Common myeloid progenitor, CD34-positive (primary cell): ENCODE measurements around the gene DARS2. TPM values are rescaled to one million over a fixed set of nuclear protein-coding genes. Genes with fewer than 3 reads are reported as not detected.

ENCODE experiments used
- CTCF ChIA-PET: fragments of 350-600 bp; sonication (Branson Sonifier 250); formaldehyde crosslinking; loops from one replicate; lab custom pipeline; 2021; ENCODE audit warnings: antibody characterized with exemption; lab: Charles Lee
- POLR2A ChIA-PET: fragments of 350-600 bp; sonication (Branson Sonifier 250); formaldehyde crosslinking; loops from one replicate; lab custom pipeline; 2021; ENCODE audit warnings: antibody characterized with exemption; lab: Charles Lee
- DNase-seq, 3 donors: peaks; one replicate each; pipeline versions ENCODE4 v3.0.0 to v3.0.0-alpha.2; 2013
- H3K27ac ChIP-seq, 2 experiments: 1 replicate in 1 of 2; 2 replicates in 1 of 2; pipeline ENCODE4 v1.7.0; 2013; ENCODE audit warnings: inconsistent platforms in 2 of 2, low read length in 2 of 2, mild to moderate bottlenecking in 2 of 2, low read depth in 1 of 2, moderate library complexity in 1 of 2; ENCODE audit not compliant: severe bottlenecking in 2 of 2, insufficient read depth in 1 of 2, poor library complexity in 1 of 2
- H3K27me3 ChIP-seq, 5 experiments: replicated peaks in 2 of 5; 1 replicate in 3 of 5; 2 replicates in 2 of 5; pipeline versions ENCODE4 v1.6.1 to v1.7.0; 2013; ENCODE audit warnings: low read length in 4 of 5, mild to moderate bottlenecking in 2 of 5, moderate library complexity in 2 of 5, inconsistent platforms in 1 of 5; ENCODE audit not compliant: insufficient read depth in 5 of 5, control insufficient read depth in 4 of 5
- H3K36me3 ChIP-seq, 4 experiments: 1 replicate in 2 of 4; 2 replicates in 2 of 4; pipeline versions ENCODE4 v1.6.1 to v1.7.0; 2013; ENCODE audit warnings: low read length in 3 of 4, control low read depth in 1 of 4, mild to moderate bottlenecking in 1 of 4; ENCODE audit not compliant: control insufficient read depth in 4 of 4, insufficient read depth in 4 of 4
- H3K4me1 ChIP-seq, 4 experiments: 1 replicate in 3 of 4; 2 replicates in 1 of 4; pipeline versions ENCODE4 v1.6.1 to v1.7.1; 2013; ENCODE audit warnings: low read length in 3 of 4, mild to moderate bottlenecking in 3 of 4, control low read depth in 1 of 4, inconsistent platforms in 1 of 4, moderate library complexity in 1 of 4; ENCODE audit not compliant: control insufficient read depth in 4 of 4, insufficient read depth in 4 of 4; ENCODE audit errors: control extremely low read depth in 1 of 4
- H3K4me3 ChIP-seq, 7 experiments: 1 replicate in 4 of 7; 2 replicates in 3 of 7; pipeline versions ENCODE4 v1.5.1 to v1.7.0; 2013; ENCODE audit warnings: mild to moderate bottlenecking in 7 of 7, low read length in 6 of 7, moderate library complexity in 6 of 7, inconsistent platforms in 2 of 7, low read depth in 2 of 7, control low read depth in 1 of 7; ENCODE audit not compliant: insufficient read depth in 4 of 7, control insufficient read depth in 1 of 7; ENCODE audit errors: extremely low read depth in 1 of 7
- H3K9me3 ChIP-seq, 5 experiments: 1 replicate in 4 of 5; 2 replicates in 1 of 5; pipeline versions ENCODE4 v1.6.1 to v1.7.1; 2013; ENCODE audit warnings: low read length in 4 of 5, mild to moderate bottlenecking in 2 of 5, inconsistent platforms in 1 of 5, low read depth in 1 of 5, moderate library complexity in 1 of 5; ENCODE audit not compliant: control insufficient read depth in 4 of 5, insufficient read depth in 2 of 5; ENCODE audit errors: control extremely low read depth in 1 of 5
- WGBS: methylation state at CpG from one replicate; pipeline ENCODE4 v1.1.5; 2013; ENCODE audit not compliant: insufficient coverage; 5-methylcytosine and 5-hydroxymethylcytosine counted together
- polyA plus RNA-seq: library from polyadenylated mRNA; unstranded; fragments of 120-200 nt; gene quantifications from one replicate; pipeline ENCODE4 v1.2.1, GENCODE V29; 2013

DARS2 gene, protein sequence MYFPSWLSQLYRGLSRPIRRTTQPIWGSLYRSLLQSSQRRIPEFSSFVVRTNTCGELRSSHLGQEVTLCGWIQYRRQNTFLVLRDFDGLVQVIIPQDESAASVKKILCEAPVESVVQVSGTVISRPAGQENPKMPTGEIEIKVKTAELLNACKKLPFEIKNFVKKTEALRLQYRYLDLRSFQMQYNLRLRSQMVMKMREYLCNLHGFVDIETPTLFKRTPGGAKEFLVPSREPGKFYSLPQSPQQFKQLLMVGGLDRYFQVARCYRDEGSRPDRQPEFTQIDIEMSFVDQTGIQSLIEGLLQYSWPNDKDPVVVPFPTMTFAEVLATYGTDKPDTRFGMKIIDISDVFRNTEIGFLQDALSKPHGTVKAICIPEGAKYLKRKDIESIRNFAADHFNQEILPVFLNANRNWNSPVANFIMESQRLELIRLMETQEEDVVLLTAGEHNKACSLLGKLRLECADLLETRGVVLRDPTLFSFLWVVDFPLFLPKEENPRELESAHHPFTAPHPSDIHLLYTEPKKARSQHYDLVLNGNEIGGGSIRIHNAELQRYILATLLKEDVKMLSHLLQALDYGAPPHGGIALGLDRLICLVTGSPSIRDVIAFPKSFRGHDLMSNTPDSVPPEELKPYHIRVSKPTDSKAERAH
- 14.8 TPM for polyA plus RNA-seq

DNA sequence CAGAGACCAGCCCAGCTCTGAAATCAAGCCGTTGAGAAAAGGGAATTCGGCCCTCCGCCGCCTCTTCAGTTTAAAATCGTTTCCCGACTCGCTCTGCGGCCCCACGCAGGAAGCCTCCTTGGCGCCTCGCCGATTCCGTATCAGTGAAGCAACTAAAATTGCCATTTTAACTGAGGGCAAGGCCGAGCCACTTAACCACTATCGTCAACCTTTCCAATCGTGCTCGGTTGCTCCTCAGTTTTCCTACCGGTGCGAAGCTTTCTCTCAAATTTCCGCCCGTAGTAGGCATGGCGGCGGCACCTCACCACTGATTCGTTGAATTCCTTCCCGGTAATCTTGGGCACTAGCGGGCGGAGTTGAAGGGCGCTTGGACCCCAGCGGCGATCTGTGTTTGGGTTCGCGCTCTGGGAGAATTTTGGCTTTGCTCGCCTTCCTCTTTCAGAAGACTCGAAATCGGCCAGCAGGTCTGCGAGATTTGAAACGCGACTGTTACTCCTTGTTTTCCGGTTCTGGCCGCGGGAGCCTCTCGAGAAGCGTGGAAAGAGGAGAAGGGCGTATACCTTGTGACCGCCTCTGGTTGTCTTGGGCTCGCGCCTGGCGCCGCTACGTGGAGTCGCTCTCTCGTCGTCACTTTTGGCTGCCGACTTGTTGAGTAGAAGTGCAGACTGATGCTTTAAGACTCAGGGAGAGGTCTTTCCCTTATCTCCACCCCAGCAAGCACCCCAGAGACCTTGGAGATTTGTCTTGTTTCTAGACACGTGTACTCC is at the start of gene DARS2, which contains the start of gene CENPL:
DARS2 (plus strand) TSS at position 359 of the 767 bp plus-strand sequence. CDS start 557 bp downstream, outside the sequence.
CENPL (minus strand) TSS at position 569 of the 767 bp plus-strand sequence. CDS start 13,584 bp downstream, outside the sequence.
- DNase-seq: peak; percentile 98 to 99 (median 99)
- Histone ChIP-seq H3K27ac (peak within 1 kb of the TSS; percentile 84 to 89), H3K4me1 (peaks cover 9 to 29% (median 10%) of the 10 kb centered on the region in 4 experiments), H3K4me3 (peak within 1 kb of the TSS; percentile 79 to 100 (median 96)), H3K36me3 (peaks cover 0 to 10% (median 0%) of the 10 kb centered on the region in 4 experiments), H3K9me3 (no peaks in the 10 kb centered on the region), H3K27me3 (no peaks in the 10 kb centered on the region)
- ChIA-PET POLR2A (interaction anchor here (1.2 kb wide), 1 partner anchor 44 kb away, joined by 4 read pairs; no protein-coding TSS in a partner anchor), CTCF (interaction anchor here (0.7 to 2.0 kb wide), 7 partner anchors 9 to 1081 kb away, joined by 3 to 15 read pairs (median 5); no protein-coding TSS in a partner anchor)
- WGBS: under 1% methylated on average over 50 of the region's 55 CpGs

DNA sequence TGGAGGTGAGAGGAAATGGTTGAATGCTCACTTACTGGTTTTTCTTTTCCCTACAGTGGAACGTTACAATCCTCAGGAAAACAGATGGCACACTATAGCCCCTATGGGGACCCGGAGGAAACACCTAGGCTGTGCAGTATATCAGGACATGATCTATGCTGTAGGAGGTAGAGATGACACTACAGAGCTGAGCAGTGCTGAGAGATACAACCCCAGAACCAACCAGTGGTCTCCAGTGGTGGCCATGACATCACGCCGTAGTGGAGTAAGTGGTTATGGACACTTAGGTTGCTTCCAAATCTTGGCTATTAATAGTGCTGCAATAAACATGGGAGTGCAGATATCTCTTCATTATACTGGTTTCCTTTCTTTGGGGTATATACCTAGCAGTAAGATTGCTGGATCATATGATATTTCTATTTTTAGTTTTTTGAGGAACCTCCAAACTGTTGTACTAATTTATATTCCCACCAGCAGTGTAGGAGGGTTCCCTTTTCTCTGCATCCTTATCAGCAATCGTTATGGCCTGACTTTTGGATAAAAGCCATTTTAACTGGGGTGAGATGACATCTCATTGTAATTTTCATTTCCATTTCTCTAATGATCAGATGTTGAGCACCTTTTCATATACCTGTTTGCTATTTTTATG is 48.8 kb upstream of the DARS2 start:
- POLR2A ChIA-PET: no interaction called here
- CTCF ChIA-PET: interaction anchor here (0.6 kb wide), 1 partner anchor 544 kb away, joined by 3 read pairs; no protein-coding TSS in a partner anchor
- no peak overlapping the region for H3K4me3 ChIP-seq
- H3K36me3 ChIP-seq: peaks cover 11 to 49% (median 18%) of the 10 kb centered on the region in 4 experiments
- peaks cover 0 to 3% (median 0%) of the 10 kb centered on the region in 5 experiments for H3K9me3 ChIP-seq
- 65% methylated on average over 4 of the region's 5 CpGs for WGBS
- DNase-seq: peak in 2 of 3 donors; percentile 24 to 38
- no peak overlapping the region for H3K27ac ChIP-seq
- H3K4me1 ChIP-seq: peaks cover 0 to 6% (median 0%) of the 10 kb centered on the region in 4 experiments
- no peaks in the 10 kb centered on the region for H3K27me3 ChIP-seq

DNA sequence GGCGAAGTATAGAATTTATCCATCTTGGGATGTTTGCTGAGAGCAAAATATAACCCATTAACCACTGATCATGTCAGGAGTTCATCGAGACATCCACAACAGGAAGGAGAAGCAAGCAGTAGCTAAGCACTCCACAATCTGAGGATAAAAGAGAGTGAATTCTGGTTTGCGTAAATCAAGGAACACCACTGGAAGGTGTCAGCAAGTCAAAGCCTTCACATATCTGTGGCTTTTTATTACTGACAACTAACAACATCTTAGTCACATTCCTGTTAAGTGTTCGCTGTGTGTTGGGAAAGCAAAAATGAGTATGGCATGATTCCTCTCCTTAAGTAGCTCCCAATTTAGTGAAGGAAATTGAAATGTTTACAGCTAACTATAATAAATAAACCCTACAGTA is 44.5 kb upstream of the DARS2 start:
- no peak overlapping the region for H3K27ac ChIP-seq
- POLR2A ChIA-PET: no interaction called here
- WGBS: 100% methylated on average over 1 of the region's 4 CpGs
- peaks cover 17 to 76% (median 34%) of the 10 kb centered on the region in 4 experiments for H3K36me3 ChIP-seq
- no peak overlapping the region for H3K4me3 ChIP-seq
- H3K9me3 ChIP-seq: peaks cover 0 to 3% (median 0%) of the 10 kb centered on the region in 5 experiments
- no peaks in the 10 kb centered on the region for H3K27me3 ChIP-seq
- peaks cover 0 to 6% (median 0%) of the 10 kb centered on the region in 4 experiments for H3K4me1 ChIP-seq
- CTCF ChIA-PET: no interaction called here
- no peak for DNase-seq

DNA sequence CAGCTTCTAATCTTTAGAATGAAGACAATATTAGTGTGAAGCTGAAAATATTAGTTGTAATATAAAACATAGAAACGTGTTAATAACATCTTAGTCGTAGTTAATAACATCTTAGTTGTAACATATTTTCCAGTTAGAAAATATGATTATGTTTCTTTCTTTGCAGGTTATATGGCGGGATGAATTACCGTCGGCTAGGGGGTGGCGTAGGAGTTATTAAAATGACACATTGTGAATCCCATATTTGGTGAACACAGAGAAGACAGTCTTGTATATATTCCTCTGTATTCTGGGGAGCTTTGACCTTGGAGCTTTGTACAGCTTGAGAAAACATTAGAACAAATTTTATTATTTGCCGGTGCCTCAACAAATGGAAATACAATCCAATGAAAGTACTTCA is 39.5 kb upstream of the DARS2 start:
- Histone ChIP-seq H3K36me3 (peaks cover 9 to 57% (median 33%) of the 10 kb centered on the region in 4 experiments), H3K4me3 (no peak overlapping the region), H3K9me3 (no peaks in the 10 kb centered on the region), H3K27me3 (no peaks in the 10 kb centered on the region), H3K4me1 (no peaks in the 10 kb centered on the region), H3K27ac (no peak overlapping the region)
- ChIA-PET CTCF (no interaction called here), POLR2A (no interaction called here)
- no peak for DNase-seq
- 93% methylated on average over 3 of the region's 7 CpGs for WGBS

DNA sequence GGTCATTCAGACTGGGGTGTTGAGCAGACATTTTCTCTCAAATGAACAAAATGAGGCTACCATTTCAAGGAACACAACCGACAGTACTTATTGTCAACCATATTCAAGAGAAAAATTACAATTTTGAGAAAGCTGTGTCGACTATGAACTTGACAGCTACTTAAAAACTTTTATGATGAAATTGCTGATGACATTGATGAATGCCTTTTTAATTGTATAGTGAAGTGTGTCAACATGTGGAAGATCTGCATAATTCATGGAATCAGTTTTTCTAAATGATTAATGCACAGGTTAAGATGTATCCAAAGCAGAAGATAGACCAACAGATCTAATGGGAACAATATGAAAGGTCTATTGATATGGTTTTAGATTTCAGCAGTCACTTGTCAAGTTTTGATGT is 34.6 kb upstream of the DARS2 start:
- ChIA-PET CTCF (interaction anchor here (1.5 kb wide), 1 partner anchor 359 kb away, joined by 4 read pairs; no protein-coding TSS in a partner anchor), POLR2A (no interaction called here)
- Histone ChIP-seq H3K27me3 (no peaks in the 10 kb centered on the region), H3K27ac (no peak overlapping the region), H3K9me3 (peaks cover 0 to 1% (median 0%) of the 10 kb centered on the region in 5 experiments), H3K4me3 (no peak overlapping the region), H3K4me1 (no peaks in the 10 kb centered on the region), H3K36me3 (peaks cover 2 to 16% (median 11%) of the 10 kb centered on the region in 4 experiments)
- DNase-seq: no peak
- 100% methylated on average over 1 of the region's 2 CpGs for WGBS

DNA sequence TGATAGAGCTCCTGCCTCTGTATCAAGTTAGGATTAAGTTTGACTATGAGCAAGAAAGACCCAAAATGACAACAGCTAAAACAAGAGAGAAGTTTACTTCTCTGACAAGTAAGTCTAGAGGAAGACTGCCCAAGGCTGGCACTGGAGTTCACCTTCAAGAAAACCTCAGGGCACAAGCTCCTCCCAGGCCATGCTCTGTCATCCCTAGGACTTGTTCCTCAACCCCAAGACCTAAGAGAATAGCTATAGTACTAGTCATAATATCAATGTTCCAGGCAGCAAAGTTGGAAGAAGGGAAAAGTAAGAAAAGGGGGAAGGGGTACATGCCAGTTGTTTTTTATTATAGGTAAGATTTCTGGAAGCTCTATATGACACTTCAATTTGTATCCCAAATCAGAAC is 26.4 kb upstream of the DARS2 start:
- ChIA-PET POLR2A (interaction anchor here (0.7 kb wide), 1 partner anchor 158 kb away, joined by 3 read pairs; no protein-coding TSS in a partner anchor), CTCF (no interaction called here)
- Histone ChIP-seq H3K36me3 (peaks cover 2 to 18% (median 9%) of the 10 kb centered on the region in 4 experiments), H3K27me3 (no peaks in the 10 kb centered on the region), H3K9me3 (peaks cover 0 to 4% (median 0%) of the 10 kb centered on the region in 5 experiments), H3K4me1 (no peaks in the 10 kb centered on the region), H3K27ac (no peak overlapping the region), H3K4me3 (no peak overlapping the region)
- DNase-seq: no peak
